K562 (cell line): ENCODE data around the gene SORCS1. TPM values are rescaled to one million over a fixed set of nuclear protein-coding genes. Genes with fewer than 3 reads are reported as not detected.

Experiments
- ATAC-seq: fragments of 200-7000 bp; cut with Tn5 transposase; 3 replicates; pipeline ENCODE4 v1.9.1; 2020; ENCODE audit warnings: moderate library complexity
- BruUV-seq: library from RNA; stranded (reverse); fragments of 400-500 nt; replicated peaks from 2 replicates; lab custom pipeline; 2021; lab: Mats Ljungman, UMichigan
- CTCF ChIA-PET: fragments of 300-600 bp; formaldehyde crosslinking; extraction: SDS; loops from one replicate; lab custom pipeline; 2021; ENCODE audit warnings: low intra/inter-chr PET ratio; lab: Yijun Ruan, JAX
- POLR2A ChIA-PET: fragments of 300-600, 350-650 bp; sonication (Branson Sonifier 250); formaldehyde crosslinking; extraction: SDS; loops from one replicate; lab custom pipeline; 2021; ENCODE audit warnings: antibody characterized with exemption, inconsistent platforms; lab: Yijun Ruan, JAX
- DNase-seq, 4 experiments: peaks; one replicate each; pipeline versions ENCODE4 v3.0.0 to v3.0.0-alpha.2; 2011 to 2018; ENCODE audit warnings: low spot score in 3 of 4, mixed read lengths in 3 of 4; ENCODE audit errors: extremely low read depth in 1 of 4
- FAIRE-seq: peaks from 2 replicates; lab custom pipeline; 2011; peaks lifted over from hg19 to GRCh38; lab: Jason Lieb, UNC
- H2AFZ ChIP-seq: 2 replicates; pipeline ENCODE4 v1.6.0; 2011; ENCODE audit warnings: low read depth, low read length, control low read depth, inconsistent platforms
- H3K27ac ChIP-seq: fragments of 200-600 bp; 3 replicates; pipeline ENCODE4 v1.8.0; 2011; ENCODE audit warnings: low read depth, mild to moderate bottlenecking, control low read depth, inconsistent platforms, low read length, moderate library complexity, mixed read lengths; ENCODE audit errors: extremely low read depth
- H3K27me3 ChIP-seq, 2 experiments: fragments of 300-600 bp in 1 of 2; 2 replicates in 1 of 2; 3 replicates in 1 of 2; pipeline versions ENCODE4 v1.6.0 to v1.8.0; 2011; ENCODE audit warnings: inconsistent platforms in 2 of 2, low read length in 2 of 2, mild to moderate bottlenecking in 1 of 2, mixed read lengths in 1 of 2, moderate library complexity in 1 of 2; ENCODE audit not compliant: control insufficient read depth in 2 of 2, insufficient read depth in 2 of 2
- H3K36me3 ChIP-seq: fragments of 300-600 bp; 3 replicates; pipeline ENCODE4 v1.8.0; 2011; ENCODE audit warnings: mild to moderate bottlenecking, low read length, inconsistent platforms; ENCODE audit not compliant: control insufficient read depth, insufficient read depth
- H3K4me1 ChIP-seq, 2 experiments: fragments of 200-600 bp in 1 of 2; replicated peaks in 1 of 2; 2 replicates in 1 of 2; 3 replicates in 1 of 2; pipeline versions ENCODE4 v1.5.1 to v1.8.0; 2011; ENCODE audit warnings: inconsistent platforms in 2 of 2, low read length in 2 of 2, mild to moderate bottlenecking in 1 of 2, mixed read lengths in 1 of 2, moderate library complexity in 1 of 2; ENCODE audit not compliant: control insufficient read depth in 2 of 2, insufficient read depth in 2 of 2
- H3K4me2 ChIP-seq: 2 replicates; pipeline ENCODE4 v1.6.1; 2011; ENCODE audit warnings: low read length, control low read depth, inconsistent platforms, mixed read lengths; ENCODE audit not compliant: insufficient read depth
- H3K4me3 ChIP-seq: fragments of 200-600 bp; sonication (generic), shearing (Covaris generic); 2 replicates; pipeline ENCODE4 v1.5.1; 2016; ENCODE audit warnings: control low read depth, inconsistent platforms
- H3K79me2 ChIP-seq: fragments of 200-600 bp; 3 replicates; pipeline ENCODE4 v1.8.0; 2011; ENCODE audit warnings: low read length, inconsistent platforms; ENCODE audit not compliant: control insufficient read depth, insufficient read depth
- H3K9ac ChIP-seq, 2 experiments: 2 replicates each; pipeline versions ENCODE4 v1.6.0 to v1.6.1; 2011; ENCODE audit warnings: low read depth in 2 of 2, low read length in 2 of 2, control low read depth in 1 of 2, inconsistent platforms in 1 of 2, mild to moderate bottlenecking in 1 of 2, mixed read lengths in 1 of 2; ENCODE audit not compliant: insufficient read depth in 1 of 2
- H3K9me1 ChIP-seq: one replicate; pipeline ENCODE4 v1.6.0; 2011; ENCODE audit warnings: inconsistent platforms, mild to moderate bottlenecking, low read length, moderate library complexity; ENCODE audit not compliant: control insufficient read depth, insufficient read depth
- H3K9me3 ChIP-seq: replicated peaks from 2 replicates; pipeline ENCODE4 v1.5.1; 2011; ENCODE audit warnings: low read depth, low read length, inconsistent platforms; ENCODE audit not compliant: control insufficient read depth, insufficient read depth
- H4K20me1 ChIP-seq: replicated peaks from 2 replicates; pipeline ENCODE4 v1.6.1; 2011; ENCODE audit warnings: low read length, inconsistent platforms, mixed read lengths; ENCODE audit not compliant: control insufficient read depth, insufficient read depth
- HMGXB4 ChIP-seq: sonication (generic); formaldehyde crosslinking; IDR thresholded peaks from 2 replicates; pipeline ENCODE4 v1.8.1; 2023; ENCODE audit warnings: mild to moderate bottlenecking, missing genetic modification reagents
- RBFOX2 ChIP-seq: fragments of 200-400 bp; formaldehyde crosslinking; IDR thresholded peaks from 2 replicates; pipeline ENCODE4 v1.6.1; 2017; ENCODE audit warnings: low read depth, mild to moderate bottlenecking, low read length, moderate library complexity
- SMAD1 ChIP-seq: fragments of 150-350 bp; IDR thresholded peaks from 2 replicates; pipeline ENCODE4 v1.6.1; 2014; ENCODE audit warnings: low read length, low read depth; ENCODE audit not compliant: partially characterized antibody
- ZNF324 ChIP-seq: fragments of 250-450 bp; sonication (Bioruptor Pico); IDR thresholded peaks from 2 replicates; pipeline ENCODE4 v1.4.0; 2020; ENCODE audit warnings: mild to moderate bottlenecking
- ZNF655 ChIP-seq: fragments of 250-450 bp; sonication (Bioruptor Pico); IDR thresholded peaks from 2 replicates; pipeline ENCODE4 v1.5.0; 2021
- WGBS: fragments of 100-300 bp; shearing (Covaris generic); methylation state at CpG from one replicate; pipeline ENCODE4 v1.1.6; 2016; ENCODE audit warnings: low coverage, mixed read lengths; ENCODE audit not compliant: insufficient coverage; ENCODE audit errors: missing lambda C conversion rate; 5-methylcytosine and 5-hydroxymethylcytosine counted together
- in situ Hi-C: fragments of 300-500 bp; cut with MboI; formaldehyde crosslinking; loops from 4 replicates; pipeline ENCODE4 v1.15.0; 2018; ENCODE audit warnings: inconsistent platforms, mixed read lengths
- intact Hi-C: fragments of 100-400 bp; cut with micrococcal nuclease; formaldehyde crosslinking; loops from 2 replicates; pipeline ENCODE4 v1.14.2; 2022
- polyA plus RNA-seq, 8 experiments: library from polyadenylated mRNA; depleted of rRNA in 4 of 8; stranded (reverse) in 5 of 8; unstranded in 3 of 8; fragments of >200 nt; fragmentation: Nextera tagmentation in 2 of 8; fragmentation: Illumina TruSeq in 1 of 8; extraction: Ambion mirVana in 2 of 8; extraction: Trizol in 1 of 8; gene quantifications; 2 replicates each; pipeline versions ENCODE4 v1.2.1 to v1.2.3, GENCODE V29; 2011 to 2014; ENCODE audit warnings: inconsistent platforms in 1 of 8, missing spikeins in 1 of 8
- total RNA-seq, 7 experiments: library from RNA; depleted of rRNA in 6 of 7; stranded (reverse); fragments of >200 nt in 6 of 7; fragmentation: Illumina TruSeq in 2 of 7; extraction: Trizol in 2 of 7; gene quantifications; 2 replicates each; pipeline versions ENCODE4 v1.2.1 to v1.2.3, GENCODE V29; 2011 to 2021; ENCODE audit warnings: low replicate concordance in 1 of 7
- TF ChIP-seq, protein P1 (sequence below): fragments of 250-450 bp; sonication (Bioruptor Pico); IDR thresholded peaks from 2 replicates; pipeline ENCODE4 v1.5.0; 2021; ENCODE audit warnings: mild to moderate bottlenecking, moderate library complexity
- TF ChIP-seq, protein P2 (sequence below): sonication (generic); formaldehyde crosslinking; IDR thresholded peaks from 2 replicates; pipeline ENCODE4 v1.9.0; 2022; ENCODE audit warnings: mild to moderate bottlenecking, missing genetic modification reagents

The SORCS1 gene
- total and polyA plus RNA-seq, 9 of the 15 experiments (the other 6 are each of a cell fraction or from before 2014, with no cell fraction given): 1.5 to 3.9 (median 2.7) TPM

DNA sequence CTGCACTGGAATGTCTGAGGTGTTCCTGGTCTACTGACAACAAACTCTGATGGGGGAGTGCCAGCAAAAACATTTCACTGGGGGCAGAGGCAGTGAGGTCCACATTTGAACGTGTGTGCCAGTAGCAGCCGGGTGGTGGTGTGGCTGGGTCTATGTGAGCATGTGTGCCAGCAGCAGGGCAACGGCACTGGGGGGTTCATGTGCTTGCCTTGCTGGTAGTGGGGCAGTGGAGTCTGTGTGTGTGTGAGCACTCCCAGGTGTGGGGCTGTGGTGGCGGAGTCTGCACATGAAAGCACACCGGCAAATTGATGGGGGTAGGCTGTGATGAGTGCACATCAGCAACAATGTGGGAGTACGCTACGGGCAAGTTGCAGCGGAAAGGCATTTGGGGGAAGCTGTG, 49.4 kb upstream of the SORCS1 start:
- in situ Hi-C loops (no loop called here), intact Hi-C loops (no loop called here)
- no peaks in the 10 kb centered on the region for H3K79me2 ChIP-seq
- DNase-seq (no peak), ATAC-seq (no peak), FAIRE-seq (no peak)
- H3K9me3 ChIP-seq: no peaks in the 10 kb centered on the region
- 0% methylated on average over 3 of the region's 8 CpGs for whole genome bisulfite sequencing
- H3K27me3 ChIP-seq: no peaks in the 10 kb centered on the region
- no peak overlapping the region for H3K27ac ChIP-seq
- no peaks in the 10 kb centered on the region for H3K9me1 ChIP-seq
- no peak overlapping the region for H3K4me3 ChIP-seq
- no peaks in the 10 kb centered on the region for H4K20me1 ChIP-seq
- no peak overlapping the region for H3K4me2 ChIP-seq
- TF ChIP-seq HMGXB4 (CRISPR knock-in tag): no peak
- ChIA-PET POLR2A (no interaction called here), CTCF (no interaction called here)
- H3K4me1 ChIP-seq: no peaks in the 10 kb centered on the region
- H2AFZ ChIP-seq: no peak overlapping the region
- no TSS peak for BruUV-seq
- no peaks in the 10 kb centered on the region for H3K36me3 ChIP-seq
- H3K9ac ChIP-seq: no peak overlapping the region

- in situ Hi-C loops: no loop called here
- Histone ChIP-seq H4K20me1 (no peaks in the 10 kb centered on the region), H3K4me1 (no peaks in the 10 kb centered on the region), H3K9ac (no peak overlapping the region), H3K4me3 (no peak overlapping the region), H3K27ac (no peak overlapping the region), H2AFZ (no peak overlapping the region), H3K27me3 (no peaks in the 10 kb centered on the region), H3K4me2 (no peak overlapping the region), H3K9me1 (no peaks in the 10 kb centered on the region), H3K9me3 (no peaks in the 10 kb centered on the region), H3K36me3 (no peaks in the 10 kb centered on the region), H3K79me2 (no peaks in the 10 kb centered on the region)
- ChIA-PET CTCF (no interaction called here), POLR2A (no interaction called here)
- intact Hi-C loops: no loop called here
- FAIRE-seq (no peak), ATAC-seq (no peak), DNase-seq (no peak)
- 0% methylated on average over 4 of the region's 4 CpGs for WGBS
- no TSS peak for BruUV-seq
- TF ChIP-seq ZNF655 (CRISPR knock-in tag) (no peak), SMAD1 (no peak), RBFOX2 (no peak), ZNF324 (no peak)
- TF ChIP-seq, protein P1, sequence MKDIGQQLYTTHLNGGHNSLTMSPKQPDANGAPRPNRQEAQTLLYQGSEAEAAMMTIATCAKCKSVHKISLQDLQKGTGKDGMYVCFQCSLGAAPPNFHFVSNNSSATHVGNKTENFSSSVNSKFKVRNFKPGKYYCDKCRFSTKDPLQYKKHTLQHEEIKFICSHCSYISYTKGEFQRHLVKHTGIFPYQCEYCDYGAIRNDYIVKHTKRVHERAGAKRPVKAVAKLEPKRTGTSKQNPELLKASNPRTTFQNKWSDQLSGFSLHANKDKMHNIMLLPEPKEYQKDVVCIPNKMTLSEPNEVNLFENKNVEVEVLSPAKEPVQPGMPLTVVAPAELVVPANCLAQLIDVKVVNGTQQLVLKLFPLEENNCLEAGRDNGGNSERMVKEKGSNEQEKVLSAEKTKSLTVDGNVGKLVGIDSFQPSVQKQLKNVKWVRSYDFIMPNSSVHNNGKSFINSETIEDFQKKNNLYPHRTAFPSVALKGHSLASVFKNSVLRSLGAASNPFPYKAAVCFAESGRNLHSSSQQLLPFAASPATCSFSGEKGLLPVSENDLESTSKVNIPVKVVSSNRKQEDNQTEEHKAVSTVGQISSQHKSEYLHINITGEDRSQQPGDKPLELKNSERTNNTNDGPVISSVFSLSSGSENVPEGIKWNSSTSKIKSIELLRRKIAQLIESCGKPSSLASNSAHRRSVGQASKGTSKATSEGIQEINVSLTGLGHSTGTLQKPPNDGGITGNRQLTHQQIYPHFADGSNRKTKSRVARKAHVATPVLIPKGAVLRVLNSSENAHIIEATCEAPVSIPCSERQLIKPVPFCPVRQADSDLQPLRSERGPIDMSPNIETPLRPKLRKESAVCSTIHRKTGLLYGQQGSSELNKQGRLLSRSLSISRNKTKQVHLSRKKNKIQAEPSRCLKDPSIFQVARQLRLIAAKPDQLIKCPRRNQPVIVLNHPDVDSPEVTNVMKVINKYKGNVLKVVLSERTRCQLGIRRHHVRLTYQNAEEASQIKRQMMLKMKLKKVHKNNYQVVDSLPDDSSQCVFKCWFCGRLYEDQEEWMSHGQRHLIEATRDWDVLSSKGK (CRISPR knock-in tag): no peak
- TF ChIP-seq, protein P2, sequence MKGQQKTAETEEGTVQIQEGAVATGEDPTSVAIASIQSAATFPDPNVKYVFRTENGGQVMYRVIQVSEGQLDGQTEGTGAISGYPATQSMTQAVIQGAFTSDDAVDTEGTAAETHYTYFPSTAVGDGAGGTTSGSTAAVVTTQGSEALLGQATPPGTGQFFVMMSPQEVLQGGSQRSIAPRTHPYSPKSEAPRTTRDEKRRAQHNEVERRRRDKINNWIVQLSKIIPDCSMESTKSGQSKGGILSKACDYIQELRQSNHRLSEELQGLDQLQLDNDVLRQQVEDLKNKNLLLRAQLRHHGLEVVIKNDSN (CRISPR knock-in tag): no peak
Observed at GRCh38 chr10:107206833-107207232, 42.3 kb upstream of the SORCS1 start.
